Smooth muscle cell (in vitro differentiated cells): ENCODE data around the gene CPS1. TPM values are rescaled to one million over a fixed set of nuclear protein-coding genes. Genes with fewer than 3 reads are reported as not detected.

Experiments used
- DNase-seq: peaks from one replicate; lab custom pipeline; 2025; ENCODE audit not compliant: unreplicated experiment; lab: John Stamatoyannopoulos, UW
- H2AFZ ChIP-seq: fragments of 200-600 bp; sonication (generic); 2 replicates; pipeline ENCODE4 v1.6.0; 2016; ENCODE audit warnings: antibody characterized with exemption, low read depth, mild to moderate bottlenecking
- H3F3A ChIP-seq: fragments of 200-600 bp; sonication (generic); 2 replicates; pipeline ENCODE4 v1.6.0; 2017; ENCODE audit warnings: antibody characterized with exemption, low read depth
- H3K27ac ChIP-seq: fragments of 200-600 bp; sonication (generic); 2 replicates; pipeline ENCODE4 v1.5.1; 2016; ENCODE audit warnings: low read depth, mild to moderate bottlenecking
- H3K27me3 ChIP-seq: fragments of 200-600 bp; sonication (generic); 2 replicates; pipeline ENCODE4 v1.6.1; 2016; ENCODE audit warnings: low read depth, mild to moderate bottlenecking
- H3K36me3 ChIP-seq: fragments of 200-600 bp; sonication (generic); 2 replicates; pipeline ENCODE4 v1.5.1; 2016; ENCODE audit warnings: low read depth
- H3K4me1 ChIP-seq: fragments of 200-600 bp; sonication (generic); 2 replicates; pipeline ENCODE4 v1.5.1; 2016; ENCODE audit warnings: low read depth
- H3K4me2 ChIP-seq: fragments of 200-600 bp; sonication (generic); 2 replicates; pipeline ENCODE4 v1.6.0; 2016; ENCODE audit warnings: mild to moderate bottlenecking
- H3K4me3 ChIP-seq: fragments of 200-600 bp; sonication (generic); 2 replicates; pipeline ENCODE4 v1.5.1; 2016; ENCODE audit warnings: mild to moderate bottlenecking
- H3K79me2 ChIP-seq: fragments of 200-600 bp; sonication (generic); 2 replicates; pipeline ENCODE4 v1.6.0; 2016; ENCODE audit warnings: low read depth, mild to moderate bottlenecking
- H3K9ac ChIP-seq: fragments of 200-600 bp; sonication (generic); 2 replicates; pipeline ENCODE4 v1.6.0; 2016; ENCODE audit warnings: low read depth
- H3K9me3 ChIP-seq: fragments of 200-600 bp; sonication (generic); replicated peaks from 2 replicates; pipeline ENCODE4 v1.5.1; 2016; ENCODE audit warnings: low read depth
- H4K20me1 ChIP-seq: fragments of 200-600 bp; sonication (generic); 2 replicates; pipeline ENCODE4 v1.6.0; 2016; ENCODE audit warnings: low read depth
- CTCF ChIP-seq: fragments of 200-600 bp; sonication (generic); IDR thresholded peaks from 2 replicates; pipeline ENCODE4 v1.5.1; 2017; ENCODE audit warnings: borderline replicate concordance, mild to moderate bottlenecking, antibody characterized with exemption; ENCODE audit not compliant: insufficient read depth, poor library complexity, severe bottlenecking
- WGBS: methylation state at CpG from one replicate; pipeline ENCODE4 v1.1.7; 2016; ENCODE audit warnings: low lambda C conversion rate; 5-methylcytosine and 5-hydroxymethylcytosine counted together
- polyA plus RNA-seq: library from polyadenylated mRNA; unstranded; fragments of >200 nt; fragmentation: Nextera tagmentation; extraction: Ambion mirVana; gene quantifications from 2 replicates; pipeline ENCODE4 v1.2.1, GENCODE V29; 2016
- total RNA-seq: library from RNA; depleted of rRNA; stranded (reverse); fragments of >200 nt; gene quantifications from 2 replicates; pipeline ENCODE4 v1.2.3, GENCODE V29; 2014

The CPS1 gene
- total and polyA plus RNA-seq, 2 experiments from 2014 or later: 0.63 to 8.3 TPM

DNA sequence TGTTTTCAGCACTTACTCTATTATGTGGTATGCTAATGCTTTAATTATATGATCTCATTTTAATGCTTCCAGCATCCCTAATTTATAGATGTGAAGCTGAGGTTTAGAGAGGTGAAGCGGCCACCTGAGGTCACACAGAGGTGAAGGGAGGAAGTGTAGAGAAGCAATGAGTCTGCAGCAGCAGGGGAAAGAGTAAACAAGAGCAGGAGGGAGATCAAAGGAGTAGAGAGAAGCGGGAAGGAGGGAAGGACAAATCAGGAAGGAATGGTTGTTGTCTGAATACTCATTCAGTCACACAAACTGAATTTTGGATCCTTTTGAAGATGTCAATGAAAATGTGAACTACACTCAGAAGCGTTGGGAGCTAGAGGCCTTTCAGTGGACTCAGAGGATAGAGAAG, 130.0 kb downstream of the CPS1 start:
- no peak overlapping the region for H3K4me3 ChIP-seq
- H4K20me1 ChIP-seq: no peaks in the 10 kb centered on the region
- WGBS: 95% methylated on average over 3 of the region's 3 CpGs
- no peak for DNase-seq
- no peaks in the 10 kb centered on the region for H3K4me1 ChIP-seq
- TF ChIP-seq CTCF: no peak
- no peak overlapping the region for H3K27ac ChIP-seq
- H3K4me2 ChIP-seq: no peak overlapping the region
- H3K27me3 ChIP-seq: no peaks in the 10 kb centered on the region
- H3K79me2 ChIP-seq: no peaks in the 10 kb centered on the region
- no peaks in the 10 kb centered on the region for H3F3A ChIP-seq
- H2AFZ ChIP-seq: no peak overlapping the region
- no peaks in the 10 kb centered on the region for H3K9me3 ChIP-seq
- H3K36me3 ChIP-seq: no peaks in the 10 kb centered on the region
- H3K9ac ChIP-seq: no peak overlapping the region

- DNase-seq: no peak
- no peak overlapping the region for H3K4me3 ChIP-seq
- no peaks in the 10 kb centered on the region for H4K20me1 ChIP-seq
- H3K9ac ChIP-seq: no peak overlapping the region
- no peak for TF ChIP-seq CTCF
- H3K27me3 ChIP-seq: no peaks in the 10 kb centered on the region
- WGBS: 57% methylated on average over 1 of the region's 1 CpG
- no peaks in the 10 kb centered on the region for H3K9me3 ChIP-seq
- no peaks in the 10 kb centered on the region for H3K36me3 ChIP-seq
- no peak overlapping the region for H3K4me2 ChIP-seq
- no peak overlapping the region for H2AFZ ChIP-seq
- H3K4me1 ChIP-seq: no peaks in the 10 kb centered on the region
- H3F3A ChIP-seq: no peaks in the 10 kb centered on the region
- no peak overlapping the region for H3K27ac ChIP-seq
- H3K79me2 ChIP-seq: no peaks in the 10 kb centered on the region
Measured at GRCh38 chr2:210687786-210688470, 131.5 kb downstream of the CPS1 start.

- no peak overlapping the region for H3K4me2 ChIP-seq
- DNase-seq: no peak
- H3K36me3 ChIP-seq: no peaks in the 10 kb centered on the region
- no peak overlapping the region for H2AFZ ChIP-seq
- 83% methylated on average over 2 of the region's 2 CpGs for WGBS
- no peaks in the 10 kb centered on the region for H3K4me1 ChIP-seq
- no peak overlapping the region for H3K27ac ChIP-seq
- H3K79me2 ChIP-seq: no peaks in the 10 kb centered on the region
- no peak overlapping the region for H3K9ac ChIP-seq
- no peak for TF ChIP-seq CTCF
- H3F3A ChIP-seq: no peaks in the 10 kb centered on the region
- no peak overlapping the region for H3K4me3 ChIP-seq
- no peaks in the 10 kb centered on the region for H4K20me1 ChIP-seq
- H3K9me3 ChIP-seq: no peaks in the 10 kb centered on the region
- H3K27me3 ChIP-seq: no peaks in the 10 kb centered on the region
Measured at GRCh38 chr2:210707900-210708299, 151.5 kb downstream of the CPS1 start.

- H3F3A ChIP-seq: no peaks in the 10 kb centered on the region
- 2% methylated on average over 2 of the region's 2 CpGs for WGBS
- DNase-seq: no peak
- no peaks in the 10 kb centered on the region for H3K27me3 ChIP-seq
- TF ChIP-seq CTCF: no peak
- no peaks in the 10 kb centered on the region for H4K20me1 ChIP-seq
- H3K9ac ChIP-seq: no peak overlapping the region
- H3K27ac ChIP-seq: no peak overlapping the region
- H3K79me2 ChIP-seq: no peaks in the 10 kb centered on the region
- no peaks in the 10 kb centered on the region for H3K4me1 ChIP-seq
- no peaks in the 10 kb centered on the region for H3K9me3 ChIP-seq
- H3K4me3 ChIP-seq: no peak overlapping the region
- no peak overlapping the region for H3K4me2 ChIP-seq
- no peaks in the 10 kb centered on the region for H3K36me3 ChIP-seq
- no peak overlapping the region for H2AFZ ChIP-seq
Measured at GRCh38 chr2:210713122-210713521, 156.7 kb downstream of the CPS1 start.
